UCSD-AML1 (cell line): ENCODE results near the gene FCHSD1.

Experiments used
- DNase-seq: peaks from one replicate; lab custom pipeline; 2025; ENCODE audit not compliant: unreplicated experiment; lab: John Stamatoyannopoulos, UW

FCHSD1 gene

DNA sequence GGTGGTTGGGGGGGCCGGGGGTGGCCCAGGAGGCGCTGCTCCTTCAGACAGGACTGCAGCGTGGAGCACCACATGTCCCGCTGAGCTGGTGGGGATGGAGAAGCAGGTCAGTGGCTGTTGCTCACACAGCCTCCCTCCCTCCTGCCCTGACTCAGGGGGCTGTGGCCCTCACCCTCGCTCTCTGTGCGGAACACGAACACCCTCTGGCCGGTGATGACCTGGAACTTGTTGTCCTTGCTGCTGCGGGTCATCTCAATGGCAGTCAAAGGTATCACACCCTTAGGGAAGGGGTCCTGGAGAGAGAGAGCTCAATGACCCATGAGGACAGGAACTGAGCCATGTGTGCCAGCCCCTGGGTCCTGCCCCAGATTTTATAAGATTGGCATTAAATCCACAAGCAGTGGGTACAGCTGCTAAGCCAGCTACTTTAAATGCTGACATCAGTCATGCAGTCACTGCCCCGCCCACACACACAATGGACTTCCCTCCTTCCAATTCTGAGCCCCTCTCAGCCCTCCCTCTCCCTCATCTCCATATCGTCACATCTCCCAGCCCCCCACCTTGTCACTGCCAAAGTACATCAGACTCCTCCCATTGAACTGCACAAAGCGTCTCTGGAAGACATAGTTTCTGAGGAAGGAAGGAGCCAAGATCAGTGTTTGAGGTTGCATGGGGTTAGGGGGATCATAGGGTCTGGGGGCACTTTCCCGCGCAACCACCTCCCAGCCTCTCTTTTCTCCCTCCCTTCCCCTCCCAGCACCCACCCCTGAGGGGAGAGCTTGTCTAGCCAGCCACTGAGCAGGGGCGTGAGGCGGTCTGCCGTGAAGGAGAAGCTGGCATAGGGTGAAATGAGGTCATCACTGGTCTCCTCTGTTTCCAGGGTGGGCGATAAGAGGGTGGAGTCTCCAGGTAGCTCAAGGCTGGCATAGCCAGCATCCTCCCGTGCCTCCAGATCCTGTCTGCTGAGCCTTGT lies 21.9 kb upstream of the FCHSD1 start:
- no peak for DNase-seq

DNA sequence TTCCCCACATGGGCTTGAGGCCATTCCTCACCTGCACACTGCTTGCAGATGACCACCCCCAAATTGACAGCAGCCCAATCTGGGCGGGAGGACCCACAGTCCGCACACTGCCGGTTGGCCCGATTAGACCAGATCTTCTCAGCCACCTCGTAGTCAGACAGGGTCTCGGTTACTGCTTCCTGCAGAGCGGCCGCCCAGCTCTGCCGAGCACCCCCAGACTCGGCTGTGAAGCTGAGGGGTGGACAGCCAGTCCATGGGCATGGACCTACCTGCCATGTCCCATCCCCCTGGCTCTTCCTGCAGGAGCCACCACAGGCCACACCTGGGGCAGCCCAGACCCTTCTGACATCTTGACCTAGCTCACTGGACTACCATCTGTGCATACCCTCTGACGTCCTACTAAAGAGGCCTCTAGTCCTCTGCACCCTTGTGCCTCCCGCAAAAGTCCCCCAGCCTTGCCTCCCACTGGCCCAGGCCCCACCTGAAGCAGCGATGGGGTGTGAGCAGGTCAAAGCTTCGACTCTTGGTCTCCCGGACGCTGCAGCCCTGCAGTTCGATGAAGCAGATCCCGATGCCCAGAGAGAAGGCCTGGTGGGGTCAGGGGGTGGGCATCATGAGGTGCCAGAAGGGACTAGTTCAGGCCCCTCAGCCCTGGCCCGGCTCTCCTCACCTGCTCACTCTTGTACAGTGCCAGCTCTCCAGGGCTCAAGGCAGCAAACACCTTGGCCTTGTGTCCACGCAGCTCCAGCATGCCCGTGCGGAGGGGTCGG lies 21.0 kb upstream of the FCHSD1 start:
- no peak for DNase-seq

DNA sequence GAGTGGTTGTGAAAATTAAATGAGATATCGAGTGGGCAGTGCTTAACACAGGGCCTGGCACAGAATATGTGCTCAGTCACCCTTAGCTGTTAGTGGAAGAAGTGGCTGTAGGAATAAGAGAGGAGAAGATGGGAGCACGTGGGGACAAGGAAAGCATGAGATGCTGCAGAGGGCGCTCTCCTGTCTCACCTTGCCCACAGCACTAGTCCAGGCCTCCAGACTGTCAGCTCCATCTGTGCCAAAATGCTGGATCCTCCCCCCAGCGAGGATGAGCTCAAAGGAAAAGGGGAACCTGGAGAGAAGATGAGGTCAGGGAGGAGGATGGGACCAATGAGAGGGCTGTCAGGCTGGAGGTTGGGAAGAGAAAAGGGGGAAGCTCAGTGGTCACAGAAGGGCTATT lies 18.3 kb upstream of the FCHSD1 start:
- no peak for DNase-seq

DNA sequence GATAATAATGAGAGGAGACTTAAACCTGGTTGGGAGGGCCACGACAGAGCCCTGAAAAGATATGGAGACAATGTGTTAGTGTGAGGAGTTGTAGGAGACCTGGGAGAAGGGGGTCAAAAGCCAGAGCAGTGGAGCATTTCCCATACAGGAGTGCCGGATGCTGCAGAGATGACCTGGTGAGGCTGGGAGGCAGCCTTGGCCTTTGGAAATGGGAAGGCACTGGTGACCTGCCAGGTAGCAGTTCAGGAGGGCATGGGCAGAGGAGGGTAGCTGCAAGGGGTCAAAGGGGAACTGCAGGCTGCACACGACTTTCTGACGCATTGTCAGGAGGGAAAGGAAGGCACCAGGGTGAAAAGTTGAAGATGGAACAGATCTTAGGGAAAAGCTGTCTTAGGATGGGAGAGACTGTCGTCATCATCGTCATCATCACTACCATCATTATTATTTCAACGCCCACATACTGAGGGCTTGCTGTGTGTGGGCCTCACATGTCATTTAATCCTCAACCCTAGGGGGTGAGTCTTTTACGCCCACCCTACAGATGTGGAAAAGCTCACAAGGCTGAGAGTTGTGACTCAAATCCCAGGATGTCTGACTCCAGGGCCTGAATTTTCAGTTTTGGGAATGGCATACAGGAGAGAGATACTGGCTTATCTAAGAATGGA lies 17.5 kb upstream of the FCHSD1 start:
- DNase-seq, result no peak

DNA sequence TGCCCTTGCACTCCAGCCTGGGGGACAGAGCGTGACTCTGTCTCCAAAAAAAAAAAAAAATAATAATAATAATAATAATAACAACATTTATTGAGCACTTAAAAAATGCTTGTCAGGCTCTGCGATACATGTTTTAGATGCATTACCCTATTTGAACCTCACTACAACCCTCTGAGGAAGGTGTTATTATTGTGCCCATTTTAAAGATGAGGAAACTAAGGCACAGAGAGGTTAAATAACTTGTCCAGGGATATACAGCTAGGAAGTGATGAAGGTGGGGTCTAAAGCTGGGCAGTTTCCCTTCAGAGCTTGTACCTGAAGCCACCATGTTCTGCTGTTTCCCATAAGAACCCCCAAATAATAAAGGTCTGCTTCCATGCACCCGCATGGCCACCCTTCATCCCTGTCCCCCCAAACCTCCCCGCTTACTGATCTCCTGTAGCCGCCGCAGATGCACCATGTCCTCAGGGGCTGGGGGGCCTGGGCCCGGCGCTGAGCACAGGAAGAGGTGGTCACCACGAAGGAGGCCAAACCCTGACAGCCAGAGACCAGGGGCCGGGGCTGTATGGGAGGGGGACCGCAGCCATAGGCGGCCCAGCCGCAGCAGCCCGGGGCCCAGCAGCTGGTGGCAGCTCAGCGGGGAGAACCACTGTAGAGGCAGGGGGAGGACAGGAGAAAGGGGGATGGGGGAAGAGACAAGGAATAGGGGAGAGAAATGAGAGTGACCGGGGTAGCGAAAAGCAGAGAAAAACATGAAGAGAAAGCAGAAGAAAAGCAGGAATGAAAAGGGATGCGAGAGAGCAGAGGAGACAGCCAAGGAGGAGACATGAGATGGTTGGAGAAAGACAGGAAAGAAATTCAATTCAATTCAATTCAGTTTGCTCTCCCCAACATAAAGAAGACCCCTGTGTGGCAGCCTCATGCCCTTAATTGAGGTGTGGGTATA lies 15.1 kb upstream of the FCHSD1 start:
- no peak for DNase-seq

DNA sequence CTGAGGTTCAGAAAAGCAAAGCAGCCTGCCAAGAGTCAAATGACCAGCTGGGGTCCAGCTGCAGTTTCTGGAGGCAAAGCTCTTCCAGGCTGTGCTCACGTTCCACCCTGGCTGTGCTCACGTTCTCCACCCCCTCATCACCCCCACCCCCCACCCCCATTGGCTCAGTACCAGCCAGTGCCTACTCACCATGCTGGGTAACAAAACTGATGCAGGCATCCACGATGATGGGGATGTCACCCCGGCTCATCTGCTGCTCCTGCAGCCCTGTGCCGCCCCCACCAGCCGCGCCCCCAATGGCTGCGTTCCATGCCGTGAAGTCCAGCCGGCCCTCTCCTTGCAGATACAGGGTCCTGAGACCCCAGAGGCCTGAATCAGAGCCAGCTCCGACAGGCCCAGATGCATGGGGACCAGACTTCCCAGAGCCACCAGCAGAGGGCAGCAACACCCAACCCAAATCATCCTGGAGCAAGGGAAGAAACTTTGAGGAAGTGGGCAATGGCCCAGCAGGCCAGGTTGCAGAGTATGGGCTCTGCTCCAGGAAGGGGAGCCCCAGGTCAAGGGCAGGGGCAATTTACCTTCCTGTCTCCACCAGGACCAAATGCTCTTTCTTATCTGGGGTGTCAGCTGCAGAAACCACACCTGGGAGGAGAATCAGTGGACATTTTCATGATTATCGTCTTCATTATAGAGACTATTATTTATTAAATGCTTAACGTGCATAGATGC lies 13.7 kb upstream of the FCHSD1 start:
- DNase-seq, result peak; percentile 81

DNA sequence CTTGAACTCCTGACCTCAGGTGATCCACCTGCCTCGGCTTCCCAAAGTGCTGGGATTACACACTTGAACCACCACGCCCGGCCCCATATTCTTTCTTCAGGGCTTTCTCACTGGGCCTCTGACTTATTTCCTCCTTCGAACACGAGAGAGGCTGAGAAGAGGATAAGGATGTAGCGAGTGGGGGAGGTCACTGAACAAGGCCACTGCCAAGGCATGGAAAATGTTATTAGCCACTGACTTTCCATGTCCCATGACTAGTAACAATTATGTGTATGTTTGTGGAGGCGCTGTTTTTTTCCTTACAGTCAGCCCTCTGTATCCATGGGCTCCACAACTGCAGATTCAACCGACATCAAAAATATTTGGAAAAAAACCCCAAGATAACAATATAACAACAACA lies 12.3 kb upstream of the FCHSD1 start:
- no peak for DNase-seq

DNA sequence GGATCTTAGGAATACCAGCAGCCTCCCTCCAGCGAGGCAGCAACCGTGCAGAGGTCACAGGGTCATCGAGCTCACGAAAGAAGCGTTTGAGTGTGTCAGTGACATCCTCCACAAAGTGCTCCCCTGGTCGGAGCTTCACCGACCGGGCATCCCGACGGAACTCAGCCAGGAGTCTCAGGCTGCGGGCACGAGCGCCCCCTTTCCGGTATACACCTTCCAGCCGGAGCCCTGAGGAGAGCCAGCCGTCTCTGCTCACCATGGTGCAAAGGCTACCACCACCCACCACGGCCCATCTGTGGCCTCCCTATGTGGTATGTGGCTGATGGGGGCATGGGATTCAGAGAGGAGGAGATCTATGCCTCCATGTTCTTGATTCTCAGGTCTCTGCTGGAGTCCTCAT lies 10.8 kb upstream of the FCHSD1 start:
- no peak for DNase-seq

DNA sequence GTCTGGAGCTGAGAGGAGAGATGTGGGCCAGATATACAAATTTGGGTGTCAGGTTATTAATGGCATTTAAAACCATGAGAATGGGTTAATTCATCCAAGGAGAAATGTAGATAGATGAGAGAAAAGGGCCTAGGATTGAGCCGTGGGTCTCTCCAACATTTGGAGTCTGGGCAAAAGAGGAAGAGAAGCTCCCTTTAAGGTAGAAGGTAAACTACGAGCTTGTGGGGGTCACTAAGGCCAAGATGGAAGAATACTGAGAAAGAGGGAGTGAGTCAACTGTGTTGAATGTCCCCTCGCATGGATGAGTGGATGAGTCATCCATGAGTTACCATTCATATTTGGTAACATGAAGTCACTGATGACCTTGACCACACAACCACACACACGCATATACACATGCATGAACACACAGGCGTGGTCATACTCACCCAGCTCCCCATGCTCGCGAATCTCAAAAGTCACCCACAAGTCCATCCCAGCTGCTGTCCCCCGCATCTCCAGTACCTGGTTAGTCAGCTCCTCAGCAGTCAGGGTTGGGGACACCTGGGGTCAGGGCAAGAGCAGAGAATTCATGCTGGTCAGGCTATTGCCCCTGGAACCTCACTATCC lies 6.8 kb upstream of the FCHSD1 start:
- DNase-seq, result no peak

DNA sequence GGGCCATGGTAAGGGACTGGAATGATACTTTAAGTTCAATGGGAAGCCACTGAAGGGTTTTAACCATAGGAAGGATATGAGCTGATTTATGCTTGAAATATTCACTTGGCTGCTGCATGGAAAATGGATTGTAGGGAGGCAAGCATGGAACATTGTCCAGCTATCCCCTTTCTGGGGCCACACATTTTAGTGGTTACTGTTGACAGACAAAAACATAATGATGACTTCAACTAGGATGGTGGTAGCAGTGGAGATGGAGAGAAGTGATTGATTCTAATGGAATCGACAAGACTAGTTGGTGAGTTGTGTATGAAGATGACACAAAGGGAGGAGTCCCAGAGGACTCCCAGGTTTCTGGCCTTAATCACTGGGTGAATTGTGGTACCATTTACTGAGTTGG lies 6.2 kb upstream of the FCHSD1 start:
- no peak for DNase-seq

DNA sequence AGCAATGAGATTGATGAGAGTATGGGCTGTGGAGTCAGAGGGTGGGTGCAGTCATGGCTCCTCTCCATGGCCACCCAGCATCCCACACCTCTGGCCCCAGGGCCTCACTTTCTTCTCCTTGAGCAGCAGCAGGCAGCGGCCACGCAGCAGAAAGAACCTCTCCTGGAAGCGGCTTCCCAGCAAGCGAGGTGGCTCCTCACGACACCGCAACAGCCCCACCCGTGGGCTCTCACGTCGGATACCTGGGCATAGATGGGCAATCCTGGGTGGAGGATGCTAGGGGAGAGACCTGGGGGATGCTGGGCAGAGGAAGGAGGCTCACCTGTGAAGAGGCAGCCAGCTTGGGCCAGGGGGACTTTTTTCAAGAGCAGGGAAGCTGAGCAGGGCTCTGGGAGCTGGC lies 5.2 kb upstream of the FCHSD1 start:
- DNase-seq, result no peak

DNA sequence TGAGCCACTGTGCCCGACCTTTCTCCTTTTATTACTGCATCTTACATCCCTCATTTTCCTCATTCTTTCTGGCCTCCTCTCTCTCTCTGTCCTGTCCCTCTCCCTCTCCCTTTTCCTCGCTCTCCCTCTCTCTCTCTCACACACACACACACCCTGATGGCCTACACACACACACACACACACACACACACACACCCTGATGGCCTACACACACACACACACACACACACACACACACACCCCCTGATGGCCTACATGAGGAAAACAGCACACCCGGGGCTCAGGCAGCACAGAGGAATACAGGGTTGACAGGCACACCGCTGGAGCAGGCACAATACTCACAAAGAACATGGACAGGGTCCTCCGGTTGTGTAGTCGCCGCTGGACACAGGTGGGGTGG lies 3.8 kb upstream of the FCHSD1 start:
- DNase-seq, result no peak

DNA sequence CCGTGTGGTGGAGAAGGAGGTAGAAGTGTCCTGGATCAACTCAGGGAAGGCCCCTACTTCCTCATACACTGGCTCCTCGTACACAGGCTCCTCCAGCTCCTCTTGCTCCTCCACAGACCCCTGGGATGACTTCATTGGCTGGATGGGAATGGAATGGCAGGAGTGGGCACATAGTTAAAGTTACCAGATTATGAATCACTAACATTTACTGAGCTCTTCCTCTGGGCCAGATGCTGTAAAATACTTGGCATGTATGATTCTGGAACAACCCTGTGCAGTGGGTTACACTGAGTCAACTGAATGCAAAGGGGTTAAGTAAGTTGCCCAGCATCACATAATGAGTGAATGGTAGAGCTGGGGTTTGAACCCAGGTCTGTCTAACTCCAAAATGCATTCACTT lies 3.1 kb upstream of the FCHSD1 start:
- DNase-seq, result no peak

DNA sequence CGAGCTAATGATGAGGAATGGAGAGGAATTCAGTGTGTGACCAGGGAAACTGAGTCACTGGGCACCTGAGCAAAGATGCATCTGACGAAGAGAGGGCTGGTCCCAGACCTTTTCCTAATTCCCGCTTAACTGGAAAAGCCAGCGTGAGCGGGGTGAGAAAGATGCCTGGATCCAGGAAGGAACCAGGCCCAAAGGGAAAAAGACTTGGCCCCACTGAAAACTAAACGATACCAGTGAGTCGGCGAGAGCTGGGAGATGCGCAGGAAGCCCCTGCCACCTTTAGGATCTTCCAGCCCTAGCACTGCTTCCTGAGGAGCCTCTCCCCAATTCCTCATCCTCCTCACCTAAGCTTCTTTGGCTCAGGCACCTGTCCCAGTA lies 499 bp upstream of the FCHSD1 start:
- no peak for DNase-seq

DNA sequence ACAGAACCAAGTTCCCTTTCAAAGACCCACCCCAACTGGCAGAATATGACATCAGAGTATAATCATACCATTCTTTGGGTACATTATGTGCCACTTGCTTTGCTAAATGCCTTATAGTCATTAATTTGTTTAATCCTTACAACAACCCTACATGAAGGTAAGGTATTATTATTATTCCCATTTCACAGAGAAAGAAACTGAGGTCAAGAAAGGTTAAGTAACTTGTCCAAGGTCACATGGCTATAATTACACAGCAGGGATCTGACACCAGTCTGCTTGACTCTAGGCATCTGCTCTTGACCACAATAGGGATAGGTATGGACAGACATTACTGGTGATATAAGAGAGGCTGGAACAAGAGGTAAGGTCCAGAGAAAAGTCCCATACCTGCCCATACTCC lies 1.2 kb downstream of the FCHSD1 start:
- no peak for DNase-seq

DNA sequence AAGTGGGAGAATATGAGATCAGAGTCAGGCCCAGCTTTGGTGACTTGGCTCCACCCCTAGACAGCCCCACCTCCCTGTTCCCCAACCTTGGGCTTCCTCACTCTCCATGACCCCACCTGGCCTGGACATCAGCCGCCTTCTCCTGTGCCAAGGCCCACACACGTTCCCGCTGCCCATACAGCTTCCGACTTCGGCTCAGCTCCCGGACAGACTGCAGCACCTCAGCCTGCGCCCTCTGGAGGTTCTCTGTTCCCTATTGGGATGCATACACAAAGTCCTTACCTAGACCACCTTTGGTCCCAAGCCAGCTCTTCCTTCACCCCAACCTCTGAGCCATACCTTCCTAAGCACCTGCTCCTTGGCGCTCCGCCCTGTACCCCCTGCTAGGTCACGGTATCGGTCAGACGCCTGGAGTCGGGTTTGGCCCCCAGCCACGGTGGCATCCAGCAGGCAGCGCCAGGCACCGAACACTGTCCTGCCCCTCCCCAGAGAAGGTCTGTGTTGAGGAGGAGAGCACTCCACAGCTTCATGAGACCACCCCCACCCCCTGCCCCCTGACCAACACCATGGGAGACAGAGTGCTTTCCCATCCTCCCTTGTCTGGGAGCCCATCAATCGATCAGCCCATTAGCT lies 2.0 kb downstream of the FCHSD1 start:
- DNase-seq, result no peak

DNA sequence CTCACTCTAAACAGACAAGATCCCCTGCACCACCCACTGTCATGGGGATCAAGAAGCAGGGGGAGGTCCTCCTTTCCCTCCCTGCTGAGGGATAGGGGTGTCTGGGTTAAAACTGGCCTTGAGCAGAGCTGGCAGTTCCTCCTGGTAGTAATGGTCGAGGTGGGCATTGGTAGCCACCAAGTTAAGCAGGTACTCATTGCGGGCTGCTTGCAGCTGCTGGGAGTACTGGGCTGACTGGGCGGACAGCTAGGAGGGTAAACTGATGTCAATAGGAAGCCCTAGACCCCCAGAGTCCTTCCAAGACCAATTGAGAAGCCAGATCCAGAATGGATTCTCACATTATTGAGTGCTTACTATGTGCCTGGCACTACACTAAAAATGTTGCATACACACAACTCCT lies 3.4 kb downstream of the FCHSD1 start:
- no peak for DNase-seq

DNA sequence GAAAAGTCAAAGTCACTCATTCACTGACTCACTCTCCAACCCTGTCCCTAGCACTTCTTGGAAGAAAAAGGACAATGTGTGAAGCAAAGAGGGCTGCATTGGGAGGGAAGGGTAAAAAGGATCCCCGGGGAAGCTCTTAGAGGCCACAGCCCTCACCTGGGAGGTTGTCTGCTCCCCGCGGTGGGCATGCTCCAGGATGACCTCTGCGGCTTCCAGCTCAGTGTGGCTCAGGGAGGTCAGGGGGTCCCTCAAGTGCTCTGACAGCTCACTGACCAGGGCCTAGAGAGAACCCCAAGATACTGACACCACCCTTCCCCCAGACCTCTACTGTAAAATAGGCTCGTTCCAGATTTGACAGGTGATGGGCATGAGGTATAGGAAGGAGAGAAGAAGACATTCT lies 4.0 kb downstream of the FCHSD1 start:
- DNase-seq, result no peak

DNA sequence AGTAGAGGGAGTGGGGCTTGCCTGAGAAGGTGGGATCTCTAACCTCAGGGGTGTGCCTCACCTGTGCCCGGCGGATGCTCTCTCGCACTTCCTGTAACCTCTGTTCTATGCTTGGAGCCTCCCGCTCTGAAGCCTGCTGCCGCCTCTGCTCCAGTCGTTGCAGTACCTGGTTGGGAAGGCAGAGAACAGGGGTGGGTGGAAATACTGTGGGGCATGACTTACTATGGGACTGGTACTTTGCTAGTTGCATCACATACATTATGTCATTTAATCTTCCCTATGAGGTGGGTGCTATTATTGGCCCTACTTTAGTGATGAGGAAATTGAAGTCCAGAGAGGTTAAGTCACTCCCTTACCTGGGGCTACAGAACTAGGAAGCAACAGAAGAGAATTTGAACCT lies 5.2 kb downstream of the FCHSD1 start:
- DNase-seq, result no peak
